K562 (cell line): ENCODE measurements around the gene SETDB2. TPM values are rescaled to one million over a fixed set of nuclear protein-coding genes. Genes with fewer than 3 reads are reported as not detected.

ENCODE experiments used
- ATAC-seq: fragments of 200-7000 bp; cut with Tn5 transposase; 3 replicates; pipeline ENCODE4 v1.9.1; 2020; ENCODE audit warnings: moderate library complexity
- BruUV-seq: library from RNA; stranded (reverse); fragments of 400-500 nt; replicated peaks from 2 replicates; lab custom pipeline; 2021; lab: Mats Ljungman, UMichigan
- CTCF ChIA-PET: fragments of 300-600 bp; formaldehyde crosslinking; extraction: SDS; loops from one replicate; lab custom pipeline; 2021; ENCODE audit warnings: low intra/inter-chr PET ratio; lab: Yijun Ruan, JAX
- POLR2A ChIA-PET: fragments of 300-600, 350-650 bp; sonication (Branson Sonifier 250); formaldehyde crosslinking; extraction: SDS; loops from one replicate; lab custom pipeline; 2021; ENCODE audit warnings: antibody characterized with exemption, inconsistent platforms; lab: Yijun Ruan, JAX
- DNase-seq, 4 experiments: peaks; one replicate each; pipeline versions ENCODE4 v3.0.0 to v3.0.0-alpha.2; 2011 to 2018; ENCODE audit warnings: low spot score in 3 of 4, mixed read lengths in 3 of 4; ENCODE audit errors: extremely low read depth in 1 of 4
- FAIRE-seq: peaks from 2 replicates; lab custom pipeline; 2011; peaks lifted over from hg19 to GRCh38; lab: Jason Lieb, UNC
- H2AFZ ChIP-seq: 2 replicates; pipeline ENCODE4 v1.6.0; 2011; ENCODE audit warnings: low read depth, low read length, control low read depth, inconsistent platforms
- H3K27ac ChIP-seq: fragments of 200-600 bp; 3 replicates; pipeline ENCODE4 v1.8.0; 2011; ENCODE audit warnings: low read depth, mild to moderate bottlenecking, control low read depth, inconsistent platforms, low read length, moderate library complexity, mixed read lengths; ENCODE audit errors: extremely low read depth
- H3K27me3 ChIP-seq, 2 experiments: fragments of 300-600 bp in 1 of 2; 2 replicates in 1 of 2; 3 replicates in 1 of 2; pipeline versions ENCODE4 v1.6.0 to v1.8.0; 2011; ENCODE audit warnings: inconsistent platforms in 2 of 2, low read length in 2 of 2, mild to moderate bottlenecking in 1 of 2, mixed read lengths in 1 of 2, moderate library complexity in 1 of 2; ENCODE audit not compliant: control insufficient read depth in 2 of 2, insufficient read depth in 2 of 2
- H3K36me3 ChIP-seq: fragments of 300-600 bp; 3 replicates; pipeline ENCODE4 v1.8.0; 2011; ENCODE audit warnings: mild to moderate bottlenecking, low read length, inconsistent platforms; ENCODE audit not compliant: control insufficient read depth, insufficient read depth
- H3K4me1 ChIP-seq, 2 experiments: fragments of 200-600 bp in 1 of 2; replicated peaks in 1 of 2; 2 replicates in 1 of 2; 3 replicates in 1 of 2; pipeline versions ENCODE4 v1.5.1 to v1.8.0; 2011; ENCODE audit warnings: inconsistent platforms in 2 of 2, low read length in 2 of 2, mild to moderate bottlenecking in 1 of 2, mixed read lengths in 1 of 2, moderate library complexity in 1 of 2; ENCODE audit not compliant: control insufficient read depth in 2 of 2, insufficient read depth in 2 of 2
- H3K4me2 ChIP-seq: 2 replicates; pipeline ENCODE4 v1.6.1; 2011; ENCODE audit warnings: low read length, control low read depth, inconsistent platforms, mixed read lengths; ENCODE audit not compliant: insufficient read depth
- H3K4me3 ChIP-seq: fragments of 200-600 bp; sonication (generic), shearing (Covaris generic); 2 replicates; pipeline ENCODE4 v1.5.1; 2016; ENCODE audit warnings: control low read depth, inconsistent platforms
- H3K79me2 ChIP-seq: fragments of 200-600 bp; 3 replicates; pipeline ENCODE4 v1.8.0; 2011; ENCODE audit warnings: low read length, inconsistent platforms; ENCODE audit not compliant: control insufficient read depth, insufficient read depth
- H3K9ac ChIP-seq, 2 experiments: 2 replicates each; pipeline versions ENCODE4 v1.6.0 to v1.6.1; 2011; ENCODE audit warnings: low read depth in 2 of 2, low read length in 2 of 2, control low read depth in 1 of 2, inconsistent platforms in 1 of 2, mild to moderate bottlenecking in 1 of 2, mixed read lengths in 1 of 2; ENCODE audit not compliant: insufficient read depth in 1 of 2
- H3K9me1 ChIP-seq: one replicate; pipeline ENCODE4 v1.6.0; 2011; ENCODE audit warnings: inconsistent platforms, mild to moderate bottlenecking, low read length, moderate library complexity; ENCODE audit not compliant: control insufficient read depth, insufficient read depth
- H3K9me3 ChIP-seq: replicated peaks from 2 replicates; pipeline ENCODE4 v1.5.1; 2011; ENCODE audit warnings: low read depth, low read length, inconsistent platforms; ENCODE audit not compliant: control insufficient read depth, insufficient read depth
- H4K20me1 ChIP-seq: replicated peaks from 2 replicates; pipeline ENCODE4 v1.6.1; 2011; ENCODE audit warnings: low read length, inconsistent platforms, mixed read lengths; ENCODE audit not compliant: control insufficient read depth, insufficient read depth
- EZH2 ChIP-seq: IDR thresholded peaks from 2 replicates; pipeline ENCODE4 v1.6.1; 2012; ENCODE audit warnings: low read depth, mild to moderate bottlenecking, inconsistent platforms, low read length, borderline replicate concordance
- NELFE ChIP-seq: IDR thresholded peaks from 2 replicates; pipeline ENCODE4 v1.6.1; 2011; ENCODE audit warnings: mild to moderate bottlenecking; ENCODE audit not compliant: insufficient read depth, insufficient read length
- NFE2L1 ChIP-seq: fragments of 450-650 bp; IDR thresholded peaks from 2 replicates; pipeline ENCODE4 v1.6.1; 2016; ENCODE audit warnings: missing genetic modification characterization, low read depth, mild to moderate bottlenecking, missing compliant biosample characterization, moderate library complexity, borderline replicate concordance
- POLR2B ChIP-seq: fragments of 450-650 bp; IDR thresholded peaks from 2 replicates; pipeline ENCODE4 v1.6.1; 2018; ENCODE audit warnings: low read depth; ENCODE audit not compliant: partially characterized antibody
- RFX5 ChIP-seq: IDR thresholded peaks from 2 replicates; pipeline ENCODE4 v1.6.1; 2011; ENCODE audit warnings: low read depth, mild to moderate bottlenecking, improper control_type of control experiment, low read length
- RNF2 ChIP-seq: sonication (generic); IDR thresholded peaks from 2 replicates; pipeline ENCODE4 v1.6.1; 2016
- ZNF253 ChIP-seq: fragments of 250-450 bp; sonication (Bioruptor Pico); conservative IDR thresholded peaks from 2 replicates; pipeline ENCODE4 v1.6.1; 2021; ENCODE audit warnings: mild to moderate bottlenecking
- ZNF436 ChIP-seq: fragments of 250-450, 450-650 bp; sonication (Bioruptor Pico); formaldehyde crosslinking; IDR thresholded peaks from 2 replicates; pipeline ENCODE4 v1.7.0; 2020; ENCODE audit warnings: mild to moderate bottlenecking
- WGBS: fragments of 100-300 bp; shearing (Covaris generic); methylation state at CpG from one replicate; pipeline ENCODE4 v1.1.6; 2016; ENCODE audit warnings: low coverage, mixed read lengths; ENCODE audit not compliant: insufficient coverage; ENCODE audit errors: missing lambda C conversion rate; 5-methylcytosine and 5-hydroxymethylcytosine counted together
- in situ Hi-C: fragments of 300-500 bp; cut with MboI; formaldehyde crosslinking; loops from 4 replicates; pipeline ENCODE4 v1.15.0; 2018; ENCODE audit warnings: inconsistent platforms, mixed read lengths
- intact Hi-C: fragments of 100-400 bp; cut with micrococcal nuclease; formaldehyde crosslinking; loops from 2 replicates; pipeline ENCODE4 v1.14.2; 2022
- polyA plus RNA-seq, 8 experiments: library from polyadenylated mRNA; depleted of rRNA in 4 of 8; stranded (reverse) in 5 of 8; unstranded in 3 of 8; fragments of >200 nt; fragmentation: Nextera tagmentation in 2 of 8; fragmentation: Illumina TruSeq in 1 of 8; extraction: Ambion mirVana in 2 of 8; extraction: Trizol in 1 of 8; gene quantifications; 2 replicates each; pipeline versions ENCODE4 v1.2.1 to v1.2.3, GENCODE V29; 2011 to 2014; ENCODE audit warnings: inconsistent platforms in 1 of 8, missing spikeins in 1 of 8
- total RNA-seq, 7 experiments: library from RNA; depleted of rRNA in 6 of 7; stranded (reverse); fragments of >200 nt in 6 of 7; fragmentation: Illumina TruSeq in 2 of 7; extraction: Trizol in 2 of 7; gene quantifications; 2 replicates each; pipeline versions ENCODE4 v1.2.1 to v1.2.3, GENCODE V29; 2011 to 2021; ENCODE audit warnings: low replicate concordance in 1 of 7
- TF ChIP-seq, protein P1 (sequence below): fragments of 450-650 bp; IDR thresholded peaks from one replicate; pipeline ENCODE4 v1.6.1; 2018; ENCODE audit warnings: mild to moderate bottlenecking, moderate library complexity; ENCODE audit not compliant: partially characterized antibody
- TF ChIP-seq, protein P2 (sequence below): fragments of 450-650 bp; formaldehyde crosslinking; IDR thresholded peaks from 2 replicates; pipeline ENCODE4 v1.4.0; 2020; ENCODE audit warnings: mild to moderate bottlenecking, mixed read lengths

SETDB2 gene
- total and polyA plus RNA-seq, 9 of the 15 experiments (the other 6 are each of a cell fraction or from before 2014, with no cell fraction given) = 1.0 to 9.0 (median 6.1) TPM

DNA sequence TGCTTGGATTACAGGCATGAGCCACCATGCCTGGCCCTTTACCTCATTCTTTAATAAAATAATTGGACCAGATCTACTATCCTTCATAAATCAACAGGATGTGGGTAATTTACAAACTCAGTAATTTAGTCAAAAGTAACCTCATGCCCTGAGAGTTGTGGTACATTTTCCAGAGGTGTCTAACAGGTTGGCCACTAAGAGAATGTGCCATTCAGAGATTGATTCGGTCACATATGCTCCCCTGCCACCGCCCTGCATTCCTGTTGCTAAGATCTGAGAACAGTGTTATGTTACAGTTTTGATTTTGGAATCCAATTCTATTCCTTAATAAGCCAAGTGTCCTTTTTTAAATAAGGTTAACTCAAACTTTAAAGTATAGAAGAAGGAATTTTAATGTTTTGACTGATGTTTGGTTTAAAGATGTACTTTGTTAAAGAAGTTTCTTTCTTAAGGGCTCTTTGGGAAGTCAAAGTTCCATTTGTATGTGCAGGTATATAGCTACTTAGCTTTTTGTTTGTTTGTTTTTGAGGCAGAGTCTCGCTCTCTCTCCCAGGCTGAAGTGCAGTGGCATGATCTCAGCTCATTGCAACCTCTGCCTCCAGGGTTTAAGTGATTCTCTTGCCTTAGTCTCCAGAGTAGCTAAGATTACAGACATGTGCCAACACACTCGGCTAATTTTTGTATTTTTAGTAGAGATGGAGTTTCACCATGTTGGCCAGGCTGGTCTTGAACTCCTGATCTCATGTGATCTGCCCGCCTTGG, 80.8 kb downstream of the SETDB2 start:
- Histone ChIP-seq H3K4me3 (no peak overlapping the region), H3K27me3 (no peaks in the 10 kb centered on the region), H3K27ac (no peak overlapping the region), H3K9me1 (no peaks in the 10 kb centered on the region), H3K4me1 (no peaks in the 10 kb centered on the region), H3K9ac (no peak overlapping the region), H3K79me2 (no peaks in the 10 kb centered on the region), H3K36me3 (no peaks in the 10 kb centered on the region), H3K9me3 (no peaks in the 10 kb centered on the region), H3K4me2 (no peak overlapping the region), H2AFZ (no peak overlapping the region), H4K20me1 (no peaks in the 10 kb centered on the region)
- intact Hi-C loops (no loop called here), in situ Hi-C loops (no loop called here)
- no TSS peak for BruUV-seq
- CTCF ChIA-PET = no interaction called here
- ATAC-seq = no peak
- TF ChIP-seq RNF2 = no peak
- no peak for TF ChIP-seq ZNF436 (CRISPR knock-in tag)
- TF ChIP-seq RFX5 = no peak
- no peak for TF ChIP-seq NELFE
- no peak for TF ChIP-seq POLR2B
- no peak for TF ChIP-seq ZNF253 (CRISPR knock-in tag)
- 77% methylated on average over 5 of the region's 5 CpGs for WGBS
- POLR2A ChIA-PET = no interaction called here
- no peak for DNase-seq
- FAIRE-seq = no peak

DNA sequence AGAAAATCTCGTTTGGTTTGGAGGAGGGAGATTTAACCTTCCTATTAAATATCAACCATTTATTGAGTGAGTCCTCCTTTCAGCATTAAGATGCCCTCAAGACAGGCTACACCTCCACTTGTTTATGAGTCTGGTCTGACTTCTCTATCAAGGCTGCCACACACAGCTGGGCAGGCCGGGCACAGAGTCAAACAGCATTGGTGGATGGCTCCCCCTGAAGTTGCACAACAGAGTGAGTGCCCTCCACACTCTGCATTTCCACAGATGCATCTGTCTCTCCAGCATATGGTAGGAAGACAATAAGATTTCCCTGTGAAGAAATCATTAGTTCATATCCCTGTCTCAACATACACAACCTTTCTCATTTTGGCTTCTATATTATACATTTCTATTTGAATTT, 83.0 kb downstream of the SETDB2 start:
- intact Hi-C loops = no loop called here
- no peak overlapping the region for H3K4me3 ChIP-seq
- peaks cover 0 to 3% of the 10 kb centered on the region in 2 experiments; a peak in 2 of 5 replicates for H3K4me1 ChIP-seq
- DNase-seq (no peak), ATAC-seq (no peak), FAIRE-seq (no peak)
- POLR2A ChIA-PET = no interaction called here
- WGBS = 38% methylated on average over 2 of the region's 2 CpGs
- no peaks in the 10 kb centered on the region for H3K36me3 ChIP-seq
- H2AFZ ChIP-seq = no peak overlapping the region
- H4K20me1 ChIP-seq = no peaks in the 10 kb centered on the region
- H3K27ac ChIP-seq = no peak overlapping the region
- no TSS peak for BruUV-seq
- no peaks in the 10 kb centered on the region for H3K9me3 ChIP-seq
- CTCF ChIA-PET = no interaction called here
- no peaks in the 10 kb centered on the region for H3K79me2 ChIP-seq
- H3K9me1 ChIP-seq = no peaks in the 10 kb centered on the region
- no peak overlapping the region for H3K9ac ChIP-seq
- in situ Hi-C loops = no loop called here
- no peaks in the 10 kb centered on the region for H3K27me3 ChIP-seq
- no peak overlapping the region for H3K4me2 ChIP-seq
- TF ChIP-seq EZH2 (no peak), NFE2L1 (tag) (no peak)
- TF ChIP-seq, protein P1, sequence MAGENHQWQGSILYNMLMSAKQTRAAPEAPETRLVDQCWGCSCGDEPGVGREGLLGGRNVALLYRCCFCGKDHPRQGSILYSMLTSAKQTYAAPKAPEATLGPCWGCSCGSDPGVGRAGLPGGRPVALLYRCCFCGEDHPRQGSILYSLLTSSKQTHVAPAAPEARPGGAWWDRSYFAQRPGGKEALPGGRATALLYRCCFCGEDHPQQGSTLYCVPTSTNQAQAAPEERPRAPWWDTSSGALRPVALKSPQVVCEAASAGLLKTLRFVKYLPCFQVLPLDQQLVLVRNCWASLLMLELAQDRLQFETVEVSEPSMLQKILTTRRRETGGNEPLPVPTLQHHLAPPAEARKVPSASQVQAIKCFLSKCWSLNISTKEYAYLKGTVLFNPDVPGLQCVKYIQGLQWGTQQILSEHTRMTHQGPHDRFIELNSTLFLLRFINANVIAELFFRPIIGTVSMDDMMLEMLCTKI = no peak
- TF ChIP-seq, protein P2, sequence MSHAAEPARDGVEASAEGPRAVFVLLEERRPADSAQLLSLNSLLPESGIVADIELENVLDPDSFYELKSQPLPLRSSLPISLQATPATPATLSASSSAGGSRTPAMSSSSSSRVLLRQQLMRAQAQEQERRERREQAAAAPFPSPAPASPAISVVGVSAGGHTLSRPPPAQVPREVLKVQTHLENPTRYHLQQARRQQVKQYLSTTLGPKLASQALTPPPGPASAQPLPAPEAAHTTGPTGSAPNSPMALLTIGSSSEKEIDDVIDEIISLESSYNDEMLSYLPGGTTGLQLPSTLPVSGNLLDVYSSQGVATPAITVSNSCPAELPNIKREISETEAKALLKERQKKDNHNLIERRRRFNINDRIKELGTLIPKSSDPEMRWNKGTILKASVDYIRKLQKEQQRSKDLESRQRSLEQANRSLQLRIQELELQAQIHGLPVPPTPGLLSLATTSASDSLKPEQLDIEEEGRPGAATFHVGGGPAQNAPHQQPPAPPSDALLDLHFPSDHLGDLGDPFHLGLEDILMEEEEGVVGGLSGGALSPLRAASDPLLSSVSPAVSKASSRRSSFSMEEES (CRISPR knock-in tag) = no peak
